GM18870 (cell line): Measurements from ENCODE around the gene SLC46A2.

ENCODE experiments used
- ATAC-seq: cut with Tn5 transposase; IDR thresholded peaks from one replicate; pipeline ENCODE4 v1.9.1; 2021; ENCODE audit warnings: moderate library complexity; ENCODE audit not compliant: unreplicated experiment

SLC46A2 gene

DNA sequence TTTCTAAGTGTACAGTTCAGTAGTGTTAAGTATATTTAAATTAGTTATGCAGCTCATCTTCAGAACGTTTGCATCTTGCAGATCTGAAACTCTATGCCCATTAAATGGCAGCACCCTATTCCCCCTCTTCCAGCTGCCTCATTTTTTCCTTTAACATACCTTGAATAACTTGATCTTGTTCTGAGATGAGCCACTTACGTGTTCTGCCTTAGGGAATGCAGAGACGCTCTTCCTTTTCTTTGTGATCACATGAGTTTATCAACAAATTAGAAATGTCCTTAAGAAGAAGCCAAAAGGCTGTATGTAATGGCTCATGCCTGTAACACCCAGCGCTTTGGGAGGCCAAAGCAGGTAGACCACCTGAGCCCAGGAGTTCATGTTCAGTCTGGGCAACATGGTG, 57.6 kb downstream of the SLC46A2 start:
- ATAC-seq: no peak

DNA sequence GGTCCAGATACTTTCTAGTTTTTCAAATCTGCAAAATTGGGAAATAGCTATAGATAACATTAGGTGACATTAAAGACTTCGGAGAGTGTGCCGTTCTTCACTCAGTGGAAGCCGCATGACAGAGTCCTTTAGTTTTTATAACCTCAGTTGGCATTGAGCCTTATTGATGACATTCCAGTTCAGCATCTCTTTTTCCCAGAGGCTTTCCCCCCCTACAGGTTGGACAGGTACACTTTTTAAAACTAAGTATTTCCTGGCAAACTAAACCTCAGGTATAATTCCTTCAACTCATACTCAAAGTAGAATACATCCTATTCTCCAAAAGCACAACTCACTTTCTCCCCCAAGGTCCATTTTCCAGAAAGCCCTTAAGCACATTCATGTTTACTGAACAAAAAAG, 58.7 kb downstream of the SLC46A2 start:
- ATAC-seq: no peak

- ATAC-seq: no peak
These were observed 59.3 kb downstream of the SLC46A2 start for GRCh38 chr9:112831281-112831851.
